Stromal cell of bone marrow (primary cell): ENCODE results near the gene RRAS.

Source experiments
- DNase-seq: peaks from one replicate; pipeline ENCODE4 v3.0.0-alpha.2; 2012; ENCODE audit warnings: low read depth

The RRAS gene

DNA sequence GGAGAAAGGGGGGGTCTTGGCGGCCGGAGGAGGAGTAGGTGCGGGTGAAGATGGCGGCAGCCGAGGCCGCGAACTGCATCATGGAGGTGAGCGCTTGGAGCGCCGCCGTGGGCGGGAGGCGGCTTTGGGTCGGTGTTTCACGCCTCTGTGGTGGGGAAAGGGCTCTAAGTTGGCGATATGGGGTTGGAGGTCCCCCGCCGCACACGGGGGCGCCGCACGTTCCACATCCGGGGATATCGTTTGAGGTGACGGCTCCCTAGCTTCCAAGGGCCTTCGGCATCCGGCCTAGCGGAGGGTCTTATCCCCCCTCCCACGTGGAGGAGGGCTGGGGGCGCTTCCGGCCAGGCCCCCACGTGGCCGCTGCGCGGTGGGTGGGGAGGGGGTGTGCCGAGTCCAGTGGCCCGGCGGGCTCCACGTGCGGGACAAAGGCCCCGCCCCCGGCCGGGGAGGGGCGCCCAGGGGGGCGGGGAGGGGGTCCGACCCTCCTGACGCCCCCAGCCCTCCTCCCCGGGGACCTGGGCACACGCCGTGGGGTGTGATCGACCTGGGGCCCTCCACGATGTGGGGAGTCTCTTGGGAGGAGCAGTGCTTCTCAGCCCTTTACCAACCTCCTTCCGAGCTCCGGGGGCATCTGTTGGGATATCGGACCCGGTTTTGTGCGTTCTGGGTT lies 37.4 kb upstream of the RRAS start, which contains the start of gene PRMT1:
Gene PRMT1 (plus strand): TSS at position 41 of the 670 bp plus-strand sequence. CDS start 10 bp downstream, at position 51.
- no peak for DNase-seq

DNA sequence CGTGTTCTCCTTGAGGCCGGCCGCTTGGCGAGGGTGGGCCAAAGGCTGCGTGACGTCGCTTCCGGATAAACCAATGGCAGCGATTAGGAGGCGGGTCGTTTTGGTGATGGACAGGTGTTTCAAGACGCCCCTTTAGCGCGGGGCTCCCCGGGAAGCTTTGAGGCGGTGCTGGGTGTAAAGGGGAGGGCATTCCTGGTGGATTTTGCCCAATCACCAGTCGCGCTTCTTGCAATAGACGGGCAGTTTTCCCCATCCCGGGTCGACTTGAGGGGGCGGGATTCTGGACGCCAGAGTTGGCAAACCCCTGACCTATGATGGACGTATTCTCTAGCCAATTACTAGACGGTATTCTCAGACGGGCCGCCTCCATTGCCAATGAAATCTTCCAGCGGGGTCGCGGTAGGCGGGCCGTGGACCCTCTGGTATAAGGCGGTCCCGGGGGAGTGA lies 36.9 kb upstream of the RRAS start:
- DNase-seq = peak; percentile 100

DNA sequence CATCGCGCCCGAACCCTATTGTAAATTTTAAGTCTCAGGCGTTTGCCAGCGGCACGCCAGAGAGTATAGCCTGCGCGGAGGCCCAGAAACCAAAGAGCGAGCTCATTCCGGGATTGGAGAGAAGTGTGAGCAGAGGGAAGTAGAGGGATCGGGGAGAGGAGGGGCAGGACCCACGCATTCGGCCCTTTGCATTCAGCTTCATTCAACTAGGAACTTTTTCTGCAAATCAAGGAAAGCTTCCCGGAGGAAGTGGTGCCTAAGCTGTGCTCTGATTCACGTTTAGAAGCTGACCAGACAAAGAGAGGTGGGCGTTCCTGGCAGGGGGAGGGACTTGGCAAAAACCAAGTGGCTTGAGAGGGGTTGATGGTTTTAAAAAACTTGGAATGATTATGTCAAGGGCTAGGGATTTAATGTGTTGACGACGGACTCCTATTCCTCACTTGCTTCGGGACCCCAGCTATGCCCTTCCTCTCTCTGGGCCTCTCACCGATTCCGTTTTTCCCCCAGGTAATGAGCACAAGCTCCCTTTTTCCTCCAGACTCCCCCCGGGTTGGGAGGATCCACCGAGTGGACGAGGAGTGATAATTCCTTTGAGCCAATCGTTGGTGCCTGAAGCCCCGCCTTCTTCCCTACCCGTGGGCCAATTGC lies 36.3 kb upstream of the RRAS start:
- peak; percentile 84 for DNase-seq

DNA sequence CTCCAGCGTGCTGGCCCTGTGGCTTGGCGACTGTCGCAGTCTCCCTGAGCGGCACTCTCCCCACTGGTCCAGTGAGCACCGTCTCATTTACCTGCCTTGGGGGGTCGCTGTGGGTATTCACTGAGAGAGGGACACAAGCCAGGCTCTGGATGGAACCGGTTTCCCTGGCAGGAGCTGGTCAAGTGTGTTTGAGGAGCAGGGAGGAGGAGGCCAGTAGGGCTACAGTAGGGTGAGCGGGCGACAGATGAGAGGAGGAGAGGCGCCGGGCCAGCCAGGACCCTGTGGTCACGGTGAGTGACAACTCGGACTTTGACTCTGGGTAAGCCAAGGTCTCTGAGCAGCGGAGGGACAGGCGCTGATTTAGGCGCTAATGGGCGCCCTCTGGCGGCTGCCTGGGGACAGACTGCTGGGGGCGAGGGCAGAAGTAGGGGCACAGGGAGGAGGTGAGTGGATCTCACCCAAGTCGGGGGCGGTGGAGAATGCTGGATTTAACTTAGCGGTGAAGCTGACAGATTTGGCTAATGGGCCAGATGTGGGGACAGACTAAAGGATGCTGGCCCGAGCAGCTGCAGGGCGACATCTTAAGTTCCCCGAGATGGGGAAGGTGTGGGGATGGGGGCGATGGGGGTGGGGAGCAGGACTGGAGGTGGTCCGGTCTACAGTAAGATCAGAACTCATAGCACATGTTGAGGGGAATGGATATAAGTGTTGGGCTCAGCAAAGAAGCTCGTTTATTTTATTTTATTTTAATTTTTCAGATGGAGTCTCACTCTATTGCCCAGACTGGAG lies 32.4 kb upstream of the RRAS start:
- DNase-seq = no peak

GRCh38 chr19:49669516-49669915 lies 29.6 kb upstream of the RRAS start:
- DNase-seq = no peak

- no peak for DNase-seq
Measured at GRCh38 chr19:49667473-49667872, 27.5 kb upstream of the RRAS start.

GRCh38 chr19:49666120-49666444 lies 26.1 kb upstream of the RRAS start:
- no peak for DNase-seq

GRCh38 chr19:49665351-49666119 lies 25.6 kb upstream of the RRAS start, which contains the start of the genes BCL2L12 and IRF3:
Gene BCL2L12 (plus strand): TSS chr19:49665933. CDS start chr19:49666693, 760 bp downstream.
Gene IRF3 (minus strand): TSS chr19:49665857. CDS start chr19:49664838, 1,019 bp downstream.
- DNase-seq = peak; percentile 95

GRCh38 chr19:49665036-49665350 lies 25.1 kb upstream of the RRAS start:
- DNase-seq = no peak

DNA sequence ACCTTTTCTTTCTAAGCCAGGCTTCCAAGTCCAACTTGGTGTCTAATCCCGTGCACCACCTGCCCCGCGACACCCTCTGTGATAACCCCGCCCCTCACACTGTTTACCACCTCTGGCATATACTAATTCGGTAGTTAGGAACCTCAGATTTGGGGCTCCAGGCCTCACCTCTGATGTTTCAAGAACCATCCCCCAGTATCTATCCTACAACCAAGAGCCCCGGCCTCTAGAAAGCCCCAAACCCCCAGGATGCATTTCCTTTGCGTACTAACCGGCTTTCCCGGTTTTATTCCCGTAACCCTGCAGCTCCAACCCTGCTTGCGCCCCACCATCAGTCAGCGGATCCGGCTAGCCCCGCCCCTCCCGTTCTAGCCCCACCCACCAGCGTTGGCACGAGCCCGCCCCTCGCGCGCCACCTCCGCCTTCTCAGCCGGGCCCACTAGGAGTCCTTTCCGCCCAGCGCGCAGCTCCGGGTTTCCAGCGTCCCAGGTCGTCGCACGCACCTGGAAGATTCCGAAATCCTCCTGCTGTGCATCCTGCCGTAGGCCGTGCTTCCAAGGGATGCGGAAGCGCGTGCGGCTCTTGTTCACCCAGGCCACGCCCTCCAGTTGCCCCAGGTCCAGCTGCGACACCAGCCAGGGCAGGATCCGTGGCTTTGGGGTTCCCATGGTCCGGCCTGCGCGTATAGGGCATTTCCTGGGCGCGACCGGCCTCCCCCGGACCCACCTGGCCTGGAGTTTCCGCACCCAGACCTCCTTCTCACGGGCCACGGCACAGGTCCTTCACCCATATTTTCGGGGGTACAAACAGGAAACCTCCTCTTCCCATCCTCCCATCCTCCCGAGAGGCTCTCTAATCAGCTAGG lies 24.5 kb upstream of the RRAS start:
- peak; percentile 61 for DNase-seq

DNA sequence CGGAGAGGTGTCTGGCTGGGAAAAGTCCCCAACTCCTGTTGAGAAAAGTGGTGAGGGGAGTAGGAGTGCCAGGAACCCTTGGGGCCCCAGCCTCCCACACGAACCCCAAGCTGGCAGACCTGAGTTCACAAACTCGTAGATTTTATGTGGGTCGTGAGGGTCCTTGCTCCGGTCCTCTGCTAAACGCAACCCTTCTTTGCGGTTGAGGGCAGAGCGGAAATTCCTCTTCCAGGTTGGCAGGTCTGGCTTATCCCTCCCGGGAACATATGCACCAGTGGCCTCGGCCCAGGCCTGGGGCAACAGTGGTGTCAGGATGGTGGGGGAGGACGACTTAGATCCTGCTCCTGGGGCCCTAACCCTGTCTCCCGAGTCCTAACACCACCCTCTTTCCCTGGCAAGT lies 23.3 kb upstream of the RRAS start:
- no peak for DNase-seq

- no peak for DNase-seq
Measured at GRCh38 chr19:49662011-49662410, 22.1 kb upstream of the RRAS start.

DNA sequence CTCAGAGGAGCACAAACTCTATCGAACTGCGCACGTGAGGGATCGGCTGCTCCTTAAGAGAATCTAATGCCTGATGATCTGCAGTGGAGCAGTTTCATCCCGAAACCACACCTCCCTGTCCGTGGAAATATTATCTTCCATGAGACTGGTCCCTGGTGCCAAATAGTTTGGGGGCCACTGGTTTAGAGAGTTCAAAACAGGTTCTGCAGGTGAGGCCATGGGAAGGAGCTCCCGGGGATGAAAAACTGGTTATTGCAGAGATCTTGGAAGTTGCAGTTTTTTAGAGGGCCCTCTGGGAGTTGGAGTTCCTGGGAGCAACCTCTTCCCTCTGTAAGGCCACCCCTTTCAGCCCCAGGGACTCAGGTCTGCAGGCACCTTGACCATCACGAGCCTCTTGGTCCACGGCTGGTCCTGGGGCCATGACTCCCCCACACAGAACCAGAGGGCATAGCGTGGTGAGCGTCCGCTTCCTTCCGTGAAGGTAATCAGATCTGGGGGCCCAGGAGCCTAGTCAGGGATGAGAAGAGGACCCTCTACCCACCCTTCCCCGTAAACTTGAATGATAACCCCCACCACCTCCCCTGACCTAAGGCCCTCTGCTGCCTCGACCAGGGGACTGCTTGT lies 20.5 kb upstream of the RRAS start:
- DNase-seq = no peak

DNA sequence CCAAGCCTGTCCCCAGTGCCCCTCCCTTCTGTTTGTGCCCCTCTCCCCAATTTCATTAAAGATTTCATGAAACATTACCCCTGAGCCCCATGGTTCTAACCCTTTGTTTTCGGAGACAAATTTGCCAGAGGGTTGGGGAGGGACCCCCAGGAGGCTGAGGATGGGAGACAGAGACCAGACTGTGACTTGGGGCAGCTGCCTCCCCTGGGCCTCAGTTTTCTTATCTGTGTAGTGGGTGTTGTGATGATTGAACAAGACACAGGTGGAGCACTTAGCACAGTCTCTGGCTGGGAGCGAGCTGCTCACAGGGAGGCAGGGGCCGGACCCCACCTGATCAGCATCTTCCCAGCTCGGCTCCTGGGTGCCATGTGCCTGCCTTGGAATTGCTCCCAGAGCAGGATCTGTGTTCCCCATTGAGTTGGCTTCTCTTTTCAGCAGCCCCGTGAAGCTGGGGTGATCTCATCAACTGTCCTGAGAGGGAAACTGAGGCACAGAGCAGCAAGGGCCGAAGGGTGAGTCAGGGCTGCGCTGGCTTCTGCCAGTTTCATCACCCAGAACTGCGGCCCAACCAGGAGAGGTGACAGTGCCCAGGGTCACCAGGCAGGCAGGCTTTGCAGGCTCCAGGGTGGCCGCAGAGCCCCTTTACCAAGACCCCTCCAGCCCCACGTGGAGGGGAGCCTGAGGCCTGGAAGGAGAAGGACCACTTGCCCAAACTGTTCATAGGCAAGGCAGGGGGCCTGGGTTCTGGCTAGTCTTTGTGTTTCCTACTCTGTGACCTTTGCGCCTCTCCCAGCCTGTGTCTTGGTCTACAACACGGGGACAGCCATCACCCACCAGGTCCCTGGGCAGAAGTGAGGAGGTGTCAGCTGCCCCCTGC lies 18.9 kb upstream of the RRAS start:
- no peak for DNase-seq

GRCh38 chr19:49658139-49658517 lies 18.2 kb upstream of the RRAS start:
- DNase-seq = no peak

DNA sequence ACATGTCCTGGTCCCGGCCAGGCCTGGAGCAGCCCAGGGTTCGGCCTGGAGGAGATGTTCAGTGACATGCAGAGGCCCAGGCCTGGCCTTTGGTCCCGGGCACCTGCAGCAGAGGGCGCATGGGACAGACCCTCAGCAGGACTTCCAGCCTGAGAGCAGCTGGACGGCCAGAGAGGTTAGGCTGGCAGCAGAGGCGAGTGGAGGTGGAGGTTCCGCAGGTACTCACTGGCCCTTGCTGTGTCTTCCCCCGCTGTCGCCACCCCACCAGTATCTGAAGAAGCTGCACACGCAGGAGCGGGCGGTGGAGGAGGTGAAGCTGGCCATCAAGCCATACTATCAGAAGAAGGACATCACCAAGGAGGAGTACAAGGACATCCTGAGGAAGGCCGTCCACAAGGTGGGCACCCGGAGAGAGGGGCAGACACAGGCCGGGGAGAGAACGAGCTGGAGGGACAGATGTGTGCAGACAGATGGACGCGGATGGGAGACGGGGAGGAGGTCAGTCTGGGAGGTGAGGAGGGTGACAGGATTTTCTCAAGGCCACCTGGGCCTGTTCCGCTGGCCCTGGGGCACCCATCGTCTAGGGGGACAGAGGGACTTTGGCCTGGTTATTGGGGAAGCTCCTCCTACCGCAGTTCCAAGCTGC lies 17.7 kb upstream of the RRAS start:
- DNase-seq = no peak

DNA sequence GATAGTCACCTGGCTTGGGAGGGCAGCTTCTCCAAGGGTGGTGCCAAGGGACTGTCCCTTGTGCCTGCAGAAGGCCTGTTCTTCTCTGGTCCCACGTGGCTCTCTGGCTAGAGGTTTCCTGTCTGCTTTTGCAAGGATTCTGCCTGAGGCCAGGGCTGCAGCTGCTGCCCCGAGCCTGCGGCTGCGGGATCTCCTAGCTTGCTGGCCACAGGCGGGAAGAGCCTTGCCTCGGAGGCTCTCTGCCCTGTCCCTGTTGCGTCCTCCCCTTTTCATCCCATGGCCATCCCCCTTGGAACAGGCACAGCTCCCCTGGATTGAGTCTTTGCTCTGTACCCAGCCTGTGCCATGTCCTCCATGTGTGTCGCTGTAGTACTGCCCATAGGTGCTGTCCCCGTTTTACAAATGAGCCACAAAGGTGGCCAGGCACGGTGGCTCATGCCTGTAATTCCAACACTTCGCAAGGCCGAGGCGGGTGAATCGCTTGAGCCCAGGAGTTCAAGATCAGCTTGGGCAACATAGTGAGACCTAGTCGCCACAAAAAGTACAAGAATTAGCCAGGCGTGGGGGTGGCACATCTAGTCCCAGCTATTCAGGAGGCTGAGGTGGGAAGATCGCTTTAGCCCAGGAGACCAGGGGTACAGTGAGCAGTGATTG lies 16.6 kb upstream of the RRAS start:
- DNase-seq = no peak

DNA sequence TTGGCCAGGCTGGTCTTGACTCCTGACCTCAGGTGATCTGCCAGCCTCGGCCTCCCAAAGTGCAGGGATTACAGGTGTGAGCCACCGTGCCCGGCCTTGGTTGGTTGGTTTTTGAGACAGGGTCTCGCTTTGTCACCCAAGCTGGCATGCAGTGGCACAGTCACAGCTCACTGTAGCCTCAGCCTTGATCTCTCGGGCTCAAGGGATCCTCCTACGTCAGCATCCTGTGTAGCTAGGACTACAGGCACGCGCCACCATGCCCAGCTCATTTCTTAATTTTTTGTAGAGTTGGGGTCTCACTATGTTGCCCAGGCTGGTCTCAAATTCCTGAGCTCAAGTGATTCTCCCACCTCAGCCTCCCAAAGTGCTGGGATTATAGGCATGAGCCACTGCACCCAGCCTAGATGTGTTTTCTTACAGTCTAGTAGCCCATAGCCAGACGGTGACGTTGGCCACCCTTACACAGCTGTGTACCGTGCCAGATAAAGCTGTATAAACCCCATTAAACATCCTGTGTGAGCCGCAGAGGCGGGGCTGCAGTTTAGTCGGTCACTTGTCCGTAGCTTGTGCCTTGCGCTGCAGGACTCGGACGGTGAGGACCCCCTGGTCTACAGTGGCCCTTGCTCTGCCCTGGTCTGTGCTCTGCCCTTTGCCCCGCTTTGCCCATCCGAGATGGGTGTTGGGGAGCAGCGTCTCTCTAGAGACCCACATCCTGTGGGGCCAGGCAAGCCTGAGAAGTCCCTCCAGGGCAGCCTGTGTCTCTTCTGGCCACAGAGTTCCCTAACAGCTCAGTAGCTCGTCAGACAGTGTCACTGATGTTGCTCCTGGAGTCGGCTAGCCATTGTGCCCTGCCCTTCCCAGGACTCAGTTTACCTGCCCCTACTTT lies 15.9 kb upstream of the RRAS start:
- DNase-seq = no peak
